ENCODE data around the gene PQBP1.
A peak's percentile ranks its signal among the peaks of the same experiment; 100 is the strongest.

Gene PQBP1

DNA sequence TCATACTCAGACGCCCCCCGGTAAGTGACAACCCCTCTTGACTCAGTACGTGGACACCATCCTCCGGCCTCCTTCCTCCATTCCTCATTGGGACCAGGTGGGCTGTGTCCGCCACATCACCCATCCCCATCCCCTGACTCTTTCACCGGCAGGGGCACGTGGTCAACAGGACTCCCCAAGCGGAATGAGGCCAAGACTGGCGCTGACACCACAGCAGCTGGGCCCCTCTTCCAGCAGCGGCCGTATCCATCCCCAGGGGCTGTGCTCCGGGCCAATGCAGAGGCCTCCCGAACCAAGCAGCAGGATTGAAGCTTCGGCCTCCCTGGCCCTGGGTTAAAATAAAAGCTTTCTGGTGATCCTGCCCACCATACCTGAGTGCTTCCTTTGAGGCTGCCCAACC, 5.0 kb downstream of the PQBP1 start:
- no peak for DNase-seq

DNA sequence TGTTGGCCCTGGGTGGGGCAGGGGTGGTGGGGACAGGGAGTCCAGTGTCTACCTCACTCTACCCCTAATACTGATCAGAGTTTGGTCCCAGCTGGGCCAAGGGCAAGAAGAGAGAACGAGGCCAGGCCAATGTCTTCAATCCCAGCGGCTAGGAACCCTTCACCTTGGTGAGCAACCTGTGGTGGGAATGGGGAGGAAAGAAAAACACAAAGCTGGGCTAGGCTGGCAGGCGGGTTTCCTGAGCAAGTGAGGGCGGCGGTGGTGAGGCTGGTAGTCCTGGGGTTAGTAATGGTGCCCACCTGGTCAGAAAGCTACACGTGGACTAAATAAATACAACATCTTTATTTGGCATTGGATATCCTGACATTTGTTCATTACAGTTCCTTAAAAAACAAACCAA, 5.6 kb downstream of the PQBP1 start:
- no peak for DNase-seq

DNA sequence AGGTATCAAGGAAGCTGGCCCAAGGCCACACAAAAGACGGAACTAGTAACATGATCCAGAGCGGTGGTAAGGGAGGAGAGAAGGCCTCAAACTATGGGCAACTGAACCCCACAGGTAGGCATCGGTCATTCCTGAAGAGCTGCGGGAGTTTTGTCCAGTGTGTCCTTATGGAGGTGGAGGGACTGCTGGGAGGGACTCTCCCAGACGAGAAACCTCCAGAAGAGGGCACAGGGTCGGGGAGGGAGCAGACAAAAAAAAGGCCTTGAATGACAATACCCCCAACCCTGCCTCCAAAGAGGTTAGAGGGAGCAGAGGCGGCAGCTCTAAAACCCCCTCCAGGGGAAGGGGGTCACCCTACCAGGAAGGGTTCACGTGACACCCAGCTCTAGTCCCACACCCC, 6.5 kb downstream of the PQBP1 start:
- no peak for DNase-seq

DNA sequence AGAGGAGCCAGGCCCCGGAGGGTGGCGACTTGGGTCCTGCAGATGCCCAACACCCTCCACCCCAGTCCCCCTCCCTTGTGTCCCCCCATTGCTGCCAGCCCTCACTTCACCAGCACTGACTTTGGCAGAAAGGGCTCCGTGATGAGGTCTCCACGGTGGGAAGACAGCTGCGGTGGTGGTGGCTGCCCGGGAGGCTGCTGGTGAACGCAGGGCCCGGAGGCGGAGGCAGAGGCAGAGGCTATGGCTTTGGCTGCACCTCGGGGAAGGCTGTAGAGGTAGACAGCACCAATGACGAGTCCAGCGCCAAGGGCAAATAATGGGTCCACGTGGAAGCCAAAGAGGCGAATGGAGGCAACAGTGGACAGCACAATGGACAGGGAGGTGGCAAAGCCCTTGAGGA, 6.9 kb downstream of the PQBP1 start:
- no peak for DNase-seq

DNA sequence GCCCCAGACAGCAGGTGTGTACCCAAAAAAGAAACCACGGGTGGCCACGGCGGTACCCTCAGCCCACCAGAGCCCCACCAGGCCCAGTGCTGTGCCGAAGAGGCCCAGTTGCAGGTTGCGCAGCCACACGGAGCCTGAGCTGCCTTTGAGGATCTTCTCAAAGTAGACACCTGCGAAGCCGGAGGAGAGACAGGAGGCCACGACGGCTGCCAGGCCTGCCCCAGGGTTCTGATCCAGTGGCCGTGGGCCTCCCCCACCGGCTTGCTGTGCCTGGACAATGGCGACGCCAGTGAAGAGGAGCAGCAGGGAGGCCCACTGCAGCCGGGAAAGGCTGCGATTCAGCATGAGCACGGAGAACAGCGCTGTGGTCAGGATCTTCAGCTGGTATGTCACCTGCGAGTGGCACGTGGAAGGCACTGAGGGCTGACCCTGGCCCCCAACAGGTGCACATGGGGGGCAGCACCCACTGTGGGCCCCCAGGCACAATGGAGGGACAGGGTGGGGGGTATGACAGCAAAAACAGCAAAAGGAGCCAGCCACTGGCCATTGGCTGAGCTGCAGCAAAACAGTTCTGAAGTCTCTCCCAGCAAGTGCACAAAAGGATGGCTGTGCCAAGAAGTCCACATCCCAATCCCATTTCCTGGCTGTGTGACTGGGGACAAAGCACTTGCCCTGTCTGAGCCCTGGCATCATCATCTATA, 7.5 kb downstream of the PQBP1 start:
- DNase-seq: no peak

DNA sequence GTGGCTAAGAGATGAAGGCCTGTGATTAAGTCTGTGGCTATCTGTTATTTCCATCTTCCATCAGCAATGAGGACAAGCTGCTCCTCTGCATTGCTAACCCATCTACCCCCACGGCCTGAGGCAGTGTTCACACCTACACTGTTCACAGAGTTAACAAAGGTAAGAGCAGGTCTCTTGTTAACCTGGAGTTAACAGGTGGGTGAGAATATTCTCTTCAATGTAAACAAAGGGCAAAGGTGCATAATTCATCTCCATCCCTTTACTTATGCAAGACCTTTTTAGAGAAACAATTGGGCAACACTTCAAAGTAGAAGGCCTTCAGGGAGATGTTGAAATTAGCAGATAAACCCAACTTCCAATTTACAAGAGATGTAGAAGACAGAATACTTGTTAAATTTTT, 10.9 kb downstream of the PQBP1 start:
- no peak for DNase-seq

DNA sequence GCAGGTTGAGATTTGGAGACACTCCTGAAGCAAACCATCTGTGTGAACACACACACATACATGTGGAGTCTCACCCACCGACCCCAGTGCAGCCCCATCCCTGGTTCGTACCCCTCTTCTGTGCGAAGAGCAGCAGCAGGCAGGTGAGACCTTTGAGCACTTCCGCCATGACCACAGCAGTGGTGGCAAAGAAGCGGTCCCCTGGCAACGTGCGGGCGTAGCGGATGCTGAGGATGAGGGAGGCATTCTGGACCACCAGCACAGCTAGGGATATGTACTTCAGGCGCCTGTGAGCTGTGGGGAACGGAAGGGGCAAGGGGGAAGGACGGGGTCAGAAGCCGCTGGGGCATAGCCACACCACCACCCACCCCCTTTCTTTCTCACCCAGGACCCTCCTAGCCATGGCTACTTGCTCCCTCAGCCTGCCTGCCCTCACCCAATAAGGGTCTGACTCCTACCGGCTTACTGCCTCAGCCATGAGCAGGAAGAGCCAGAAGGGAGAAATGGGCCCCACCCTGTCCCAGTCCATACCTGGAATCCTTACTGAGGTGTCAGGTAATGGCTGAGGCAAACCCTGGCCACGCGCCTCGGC, 12.1 kb downstream of the PQBP1 start:
- DNase-seq: no peak

DNA sequence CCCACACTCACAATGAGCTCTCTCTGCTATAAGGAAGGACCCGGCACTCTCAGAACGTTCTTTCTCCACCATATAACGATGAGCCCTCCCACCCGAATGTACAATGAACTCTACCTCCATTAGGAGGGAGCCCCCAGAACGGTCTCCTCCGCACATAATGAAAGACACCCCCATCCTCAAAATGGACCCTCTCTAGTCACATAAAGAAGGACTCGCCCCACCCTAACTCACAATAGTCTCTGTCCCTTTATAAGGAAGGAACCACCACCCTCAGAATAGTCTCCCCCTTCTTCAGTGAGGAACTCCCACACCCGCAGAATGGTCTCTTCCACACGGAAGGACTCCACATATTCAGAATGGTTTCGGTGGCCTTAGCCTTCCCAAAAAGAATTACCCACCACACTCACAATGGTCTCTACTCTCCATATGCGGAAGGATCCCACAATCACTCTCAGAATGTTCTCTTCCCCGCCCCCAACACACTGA, 13.2 kb downstream of the PQBP1 start:
- DNase-seq: no peak

DNA sequence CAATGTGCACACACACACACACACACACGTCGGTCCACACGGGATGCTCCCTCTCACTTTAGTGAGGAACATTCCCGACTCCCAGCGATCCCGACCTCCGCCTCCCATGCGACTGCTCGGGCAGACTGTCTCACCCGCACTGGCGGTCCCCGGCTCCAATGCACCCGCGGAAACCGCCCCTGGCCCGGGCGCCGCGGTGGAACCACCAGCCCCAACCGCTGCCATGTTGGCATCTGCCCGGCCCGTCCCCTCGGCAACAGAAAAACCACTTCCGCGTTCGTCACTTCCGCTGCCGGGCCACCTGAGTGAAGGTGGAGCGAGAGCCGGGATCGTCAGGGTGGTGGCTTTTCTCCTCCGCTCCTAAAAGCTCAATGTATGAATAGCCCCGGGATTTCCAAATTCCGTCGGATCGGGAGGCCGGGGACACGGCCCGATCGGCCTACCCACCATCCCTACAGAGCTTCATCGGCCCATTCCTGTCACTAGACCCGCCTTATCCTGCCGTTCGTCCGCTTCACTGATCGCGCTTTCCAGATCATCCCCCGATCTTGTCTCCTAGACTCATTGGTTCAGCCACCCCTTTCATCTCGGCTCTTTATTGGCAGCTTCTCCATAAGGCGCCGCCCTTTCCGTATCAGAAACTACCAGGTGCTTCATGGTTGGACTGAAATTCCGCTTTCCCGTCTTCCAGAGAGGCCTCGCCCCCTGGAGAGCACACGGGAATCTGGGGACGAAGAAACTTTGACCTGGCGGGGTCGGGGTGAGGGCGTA, 13.9 kb downstream of the PQBP1 start, which contains the start of gene SLC35A2:
SLC35A2 (minus strand) TSS at position 235 of the 771 bp plus-strand sequence; CDS start at position 225, 10 bp downstream.
- DNase-seq: peak; percentile 77 to 89 (median 82)

DNA sequence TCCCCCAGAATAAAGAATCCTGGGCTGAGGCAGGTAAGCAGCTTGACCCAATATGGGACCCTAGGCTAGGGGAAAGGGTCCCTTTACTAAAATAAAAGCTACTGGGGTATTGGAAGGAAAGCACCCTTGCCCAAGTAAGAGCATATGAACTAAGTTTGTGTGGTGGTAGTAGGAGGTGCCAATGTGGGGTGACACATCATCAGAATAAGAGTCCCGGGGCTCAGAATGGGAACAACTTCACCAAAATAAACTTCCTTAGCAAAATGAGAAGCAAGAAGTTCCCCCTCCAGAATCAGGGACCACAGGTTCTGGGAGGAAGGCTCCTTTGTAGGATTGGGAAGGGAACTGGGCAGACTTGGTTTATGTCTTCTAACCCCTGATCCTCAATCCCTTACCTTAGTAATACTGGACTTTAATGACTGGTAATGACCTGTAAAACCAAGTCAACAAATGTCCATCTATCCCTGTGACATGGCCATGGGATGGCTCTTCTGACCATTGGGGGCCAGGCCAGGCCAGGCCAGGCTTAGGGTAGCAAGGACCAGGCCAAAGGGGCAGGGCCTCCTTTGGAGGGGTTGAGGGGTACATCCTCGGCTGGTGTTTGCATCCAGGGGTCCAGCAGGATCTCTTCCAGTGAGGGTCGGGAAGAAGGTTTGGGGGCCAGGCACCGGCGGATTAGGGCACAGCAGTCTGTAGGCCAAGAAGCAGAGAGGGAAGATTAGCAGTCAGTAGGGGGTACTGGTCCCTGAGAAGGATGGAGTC, 16.1 kb downstream of the PQBP1 start:
- DNase-seq: no peak

DNA sequence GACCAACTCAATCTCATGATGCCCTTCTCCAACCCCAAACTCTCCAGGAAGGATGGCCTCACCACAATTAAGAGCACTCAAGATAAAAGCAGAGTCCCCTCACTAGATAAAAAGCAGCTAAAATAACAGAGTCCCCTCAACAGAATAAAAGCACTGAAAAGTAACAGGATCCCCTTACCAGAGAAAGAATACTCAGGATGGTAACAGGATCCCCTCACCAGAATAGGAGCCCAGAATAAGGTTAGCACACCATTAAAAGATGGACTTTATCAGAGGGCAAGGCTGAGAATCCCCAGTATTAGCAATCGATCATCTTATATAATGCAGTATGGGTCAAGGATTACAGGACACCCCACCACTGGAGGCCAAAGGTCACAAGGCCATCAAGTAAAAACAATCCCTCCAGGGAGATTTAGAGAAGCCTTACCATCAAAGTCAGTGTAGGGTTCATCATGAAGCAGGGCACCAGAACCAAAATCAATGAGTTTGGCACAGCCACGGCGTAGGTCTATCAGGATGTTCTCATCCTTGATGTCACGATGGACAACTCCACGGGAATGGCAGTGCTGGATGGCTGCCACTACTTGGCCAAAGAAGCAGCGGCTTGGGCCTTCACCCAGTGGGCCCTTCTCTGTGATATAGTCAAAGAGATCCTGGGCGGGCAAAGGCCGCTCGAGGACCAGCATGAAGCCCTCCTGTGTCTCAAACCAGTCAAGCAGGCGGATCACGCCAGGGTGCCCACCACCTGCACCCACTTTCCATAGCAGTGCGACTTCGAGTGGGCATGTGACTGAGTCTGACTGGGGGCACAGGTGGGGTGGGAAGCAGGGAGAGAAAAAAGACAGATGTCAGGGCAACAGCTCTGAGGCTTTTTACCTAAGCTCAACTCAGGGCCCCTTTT, 17.1 kb downstream of the PQBP1 start:
- no peak for DNase-seq

DNA sequence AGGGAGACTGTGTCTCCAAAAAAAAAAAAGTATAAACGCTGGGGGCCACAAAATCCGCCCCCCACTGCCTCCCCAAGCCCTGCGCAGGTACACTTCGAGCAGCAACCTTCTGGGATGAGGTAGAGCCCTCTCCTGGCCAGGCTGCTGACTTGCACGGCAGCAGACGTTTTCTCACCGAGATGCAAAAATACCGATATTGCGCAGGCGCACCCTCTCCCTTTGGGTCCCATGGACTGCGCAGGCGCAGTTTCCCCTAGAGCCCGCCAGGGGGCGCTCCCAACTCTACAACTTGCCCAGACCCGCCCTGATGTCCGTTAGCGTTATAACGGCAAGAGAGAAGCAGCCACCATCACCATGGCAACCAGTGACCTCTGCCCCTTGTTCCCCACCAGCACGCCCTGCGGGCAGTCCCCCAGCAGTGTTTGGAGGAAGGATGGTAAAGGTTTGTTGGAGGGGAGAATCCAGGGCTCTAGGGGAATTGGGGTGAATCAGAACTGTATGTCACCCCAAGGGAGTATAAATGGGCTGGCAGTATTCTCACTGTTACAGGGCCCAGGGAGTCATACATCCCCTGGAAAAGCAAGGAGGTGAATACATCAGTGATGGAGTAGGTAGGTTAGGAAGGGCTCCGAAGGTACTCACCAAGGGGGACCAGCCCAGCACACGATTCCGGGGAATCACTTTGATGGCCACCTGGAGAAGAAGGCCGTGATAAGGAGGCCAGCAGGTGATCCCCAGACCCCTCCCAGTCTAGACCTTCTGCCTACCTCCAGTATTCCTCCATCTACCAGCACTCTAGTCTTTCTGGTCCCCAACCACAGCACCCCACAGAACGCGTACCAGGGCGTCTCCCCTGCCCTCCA, 19.6 kb downstream of the PQBP1 start:
- peak; percentile 54 to 80 (median 72) for DNase-seq

DNA sequence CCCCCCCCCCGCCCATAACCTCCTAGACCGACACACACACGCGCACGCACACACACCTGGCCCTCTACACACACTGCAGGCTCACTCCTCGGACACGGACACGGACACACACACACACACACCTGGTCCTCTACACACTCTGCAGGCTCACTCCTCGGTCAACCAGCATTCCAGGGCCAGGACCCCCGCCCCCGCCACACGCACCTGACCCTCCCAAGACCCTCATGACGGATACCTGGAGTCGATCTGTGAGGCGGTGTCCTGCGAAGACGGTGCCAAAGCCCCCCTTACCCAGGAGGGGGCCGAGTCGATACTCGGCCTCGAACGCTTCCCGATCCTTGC, 20.5 kb downstream of the PQBP1 start:
- peak in 1 of 3 experiments; percentile 29 for DNase-seq

DNA sequence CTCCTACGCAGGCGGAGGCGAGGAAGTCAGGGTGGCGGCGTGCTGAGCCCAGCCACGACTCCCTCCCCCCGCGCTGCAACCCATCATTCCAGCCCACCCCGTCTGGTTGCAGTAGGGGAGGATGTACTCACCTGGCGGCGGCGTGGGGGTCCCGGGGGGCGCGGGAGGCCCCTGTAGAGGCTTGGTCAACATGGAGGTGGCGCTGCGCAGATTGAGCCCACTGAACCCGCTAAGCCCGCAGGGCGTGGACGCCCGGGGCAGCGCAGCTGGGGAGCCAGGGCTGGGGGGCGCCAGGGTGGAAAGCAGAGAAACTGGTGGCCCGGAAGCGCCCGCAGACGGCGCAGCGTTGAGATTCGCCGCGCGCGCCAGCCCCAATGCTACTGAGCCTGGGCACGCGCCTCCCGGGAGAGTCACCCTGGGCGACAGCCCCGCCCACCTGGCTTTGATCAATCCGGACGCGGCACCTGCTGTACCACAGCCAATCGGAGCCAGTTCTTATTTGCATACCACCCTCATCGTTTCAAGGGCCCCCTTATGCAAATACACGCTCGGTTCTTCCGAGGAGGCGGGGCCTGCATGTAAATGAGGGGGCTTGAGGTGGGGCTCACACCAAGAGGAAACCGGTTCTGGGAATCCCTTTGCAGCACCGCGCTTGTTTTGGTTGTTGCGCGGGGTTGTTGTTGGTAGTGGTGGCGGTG, 21.1 kb downstream of the PQBP1 start, which contains the start of gene PIM2:
PIM2 (minus strand) TSS at position 382 of the 698 bp plus-strand sequence; CDS start at position 192, 190 bp downstream.
- DNase-seq: peak; percentile 89 to 96 (median 92)

DNA sequence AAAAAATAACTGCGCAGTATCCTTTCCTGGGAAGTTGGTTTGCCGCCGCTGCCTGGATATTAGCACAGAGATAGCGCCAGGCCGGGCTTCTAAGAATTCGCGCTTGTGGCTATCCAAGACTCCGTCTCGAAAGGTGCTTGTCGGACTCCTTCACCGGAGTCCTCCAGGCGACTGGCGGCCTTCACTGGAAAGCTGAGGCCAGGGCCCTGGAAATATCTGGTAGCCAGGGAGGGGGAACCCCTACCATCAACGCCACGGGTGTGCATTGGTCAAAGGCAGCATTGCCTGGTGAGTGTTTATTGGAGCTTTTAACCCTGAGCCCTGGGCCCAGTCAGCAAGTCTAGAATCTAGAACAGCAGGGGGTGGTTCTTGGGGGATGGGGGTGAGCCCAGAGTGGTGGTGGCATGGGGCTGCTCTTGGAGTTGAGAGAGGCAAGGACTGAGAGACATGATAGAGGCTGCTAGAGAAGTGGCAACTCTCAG, 21.7 kb downstream of the PQBP1 start:
- DNase-seq: no peak

DNA sequence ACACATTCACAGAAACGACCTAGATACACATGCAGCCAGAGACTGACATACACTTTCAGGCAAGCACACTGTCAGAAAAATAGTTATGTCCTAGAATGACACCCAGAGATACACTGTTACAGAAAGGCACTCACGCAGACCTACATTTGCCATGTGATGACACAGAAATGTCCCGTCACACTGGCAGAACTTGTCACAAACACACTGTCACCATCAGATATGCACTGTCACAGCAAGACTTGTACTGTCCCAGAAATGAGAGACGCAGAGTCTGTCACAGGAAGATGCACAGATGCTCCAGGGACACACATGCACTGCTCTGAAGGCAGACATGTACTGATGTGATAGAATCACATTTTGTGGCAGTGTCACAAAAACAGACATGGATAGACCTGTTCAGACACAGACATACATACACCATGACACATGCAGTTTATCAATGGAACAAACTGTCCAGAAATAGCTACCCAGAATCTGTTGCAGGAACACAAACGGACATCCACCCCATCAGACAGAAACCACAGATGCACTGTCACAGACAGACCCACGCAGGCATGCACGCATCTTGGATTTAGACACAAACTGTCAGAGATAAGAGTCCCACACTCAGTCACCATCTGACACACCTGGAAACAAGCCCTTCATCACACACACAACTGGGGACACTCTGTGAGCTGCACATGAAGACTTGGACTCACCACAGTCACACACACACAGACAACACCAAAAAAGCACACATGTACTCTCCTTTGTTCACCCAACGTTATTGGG, 22.4 kb downstream of the PQBP1 start:
- no peak for DNase-seq

DNA sequence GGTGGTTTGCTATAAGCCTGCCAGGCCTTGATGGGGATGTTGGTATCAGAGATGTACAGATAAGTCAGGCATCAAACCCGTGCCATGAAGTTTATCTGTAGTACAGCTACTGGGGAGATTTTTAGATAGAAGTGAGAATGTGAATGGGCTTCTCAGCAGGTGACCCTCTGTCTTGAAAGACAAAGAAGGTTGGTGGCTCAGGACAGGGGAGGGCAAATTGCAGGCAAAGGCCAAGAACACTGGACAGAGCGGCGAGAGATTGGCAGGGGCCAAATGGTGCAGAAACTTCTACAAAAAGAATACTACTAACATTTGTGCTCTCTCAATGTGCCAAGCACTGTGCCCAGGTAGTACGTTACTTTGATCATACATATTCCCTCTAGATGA, 23.0 kb downstream of the PQBP1 start:
- DNase-seq: no peak

DNA sequence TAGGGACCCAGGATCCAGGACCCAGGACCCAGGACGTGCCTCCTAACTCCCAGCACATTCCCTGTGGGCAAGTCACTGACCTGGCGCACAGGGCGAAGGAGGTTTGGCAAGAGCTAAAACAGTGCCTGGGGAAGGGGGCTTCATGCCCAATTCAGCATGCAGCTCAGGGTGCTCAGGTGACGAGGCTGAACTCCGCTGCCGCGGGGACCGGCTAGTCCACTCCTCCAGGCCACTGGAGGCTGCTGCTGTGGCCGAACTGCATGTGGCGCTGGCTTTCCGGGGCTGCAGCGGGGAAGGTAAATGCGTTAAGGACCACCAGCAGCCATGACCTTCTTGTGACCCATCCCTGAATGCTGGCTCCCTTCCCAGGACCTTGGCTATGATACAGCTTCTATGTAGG, 26.0 kb downstream of the PQBP1 start:
- no peak for DNase-seq

DNA sequence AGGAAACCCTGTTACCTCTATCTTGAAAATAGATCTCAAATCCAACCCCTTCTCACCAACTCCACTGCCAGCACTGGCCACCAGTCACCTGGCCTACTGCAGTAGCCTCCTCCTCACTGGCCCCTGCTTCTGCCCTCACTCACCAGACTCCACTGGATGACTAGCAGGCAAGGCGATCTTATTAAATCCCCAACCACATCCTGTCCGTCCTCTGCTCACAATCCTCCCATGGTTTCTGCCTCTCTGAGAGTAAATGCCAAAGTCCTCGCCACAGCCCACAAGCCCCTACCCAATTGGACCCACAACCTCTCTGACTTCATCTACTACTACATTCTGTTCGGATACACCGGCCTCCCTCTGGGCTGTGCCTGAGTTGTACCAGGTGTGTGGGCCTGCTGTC, 26.5 kb downstream of the PQBP1 start:
- no peak for DNase-seq
